ENCODE data around the gene PWWP2B. TPM values are rescaled to one million over a fixed set of nuclear protein-coding genes. Genes with fewer than 3 reads are reported as not detected.

The PWWP2B gene
- total RNA-seq, 6 experiments from 2014 or later = 3.0 to 12.2 (median 5.1) TPM

DNA sequence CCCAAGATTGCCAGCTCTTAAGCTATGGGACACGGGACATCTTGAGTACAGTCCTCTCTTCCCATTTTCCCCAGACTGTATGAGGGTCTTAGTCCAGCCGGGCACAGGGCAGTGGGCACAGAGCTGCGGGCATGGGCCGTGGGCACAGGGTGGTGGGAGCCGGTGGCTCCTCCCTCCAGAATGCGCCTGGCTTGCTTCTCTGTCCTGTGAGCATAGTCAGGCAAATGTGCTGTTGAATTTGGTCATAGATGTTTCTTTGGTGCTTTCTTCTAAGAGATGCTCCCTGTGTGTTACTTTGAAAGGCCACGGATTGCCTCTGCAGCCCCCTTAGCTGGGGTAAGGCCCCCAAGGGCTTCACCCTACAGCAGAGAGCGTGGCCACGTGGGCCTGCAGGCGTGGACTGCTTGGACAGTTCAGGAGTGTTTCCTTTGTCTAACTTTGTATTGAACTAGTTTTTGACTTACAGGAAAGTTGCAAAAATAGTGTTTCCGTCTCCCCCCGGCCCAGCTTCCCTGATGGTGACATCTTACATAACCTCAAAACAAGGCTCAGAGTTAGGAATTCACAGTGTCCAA lies 40.3 kb upstream of the PWWP2B start:
- no peak overlapping the region for H3K4me3 ChIP-seq
- H3K27ac ChIP-seq = no peak overlapping the region
- no peaks in the 10 kb centered on the region for H3K4me1 ChIP-seq
- intact Hi-C loops (cut with DNase I) = no loop called here
- H3K27me3 ChIP-seq = no peaks in the 10 kb centered on the region
- no peaks in the 10 kb centered on the region for H3K9me3 ChIP-seq
- ATAC-seq (no peak), DNase-seq (no peak)
- no peaks in the 10 kb centered on the region for H3K36me3 ChIP-seq
- TF ChIP-seq CTCF (IDR thresholded peaks at IDR 0.05) (no peak), POLR2A (IDR thresholded peaks at IDR 0.05) (no peak)
- 94% methylated on average over 7 of the region's 12 CpGs for WGBS (ENCODE audit: insufficient coverage, low coverage, low lambda C conversion rate, missing lambda C conversion rate)

- no peak for DNase-seq
- 91% methylated on average over 10 of the region's 15 CpGs for WGBS (ENCODE audit: insufficient coverage, low coverage, low lambda C conversion rate, missing lambda C conversion rate)
- no peak overlapping the region for H3K27ac ChIP-seq
- no peak overlapping the region for H3K4me3 ChIP-seq
- no peak for ATAC-seq
- H3K4me1 ChIP-seq = no peaks in the 10 kb centered on the region
- intact Hi-C loops (cut with DNase I) = no loop called here
- H3K27me3 ChIP-seq = no peaks in the 10 kb centered on the region
- TF ChIP-seq POLR2A (IDR thresholded peaks at IDR 0.05) = no peak
- H3K9me3 ChIP-seq = no peaks in the 10 kb centered on the region
- no peaks in the 10 kb centered on the region for H3K36me3 ChIP-seq
Observed at GRCh38 chr10:132357286-132358058, 39.5 kb upstream of the PWWP2B start.

DNA sequence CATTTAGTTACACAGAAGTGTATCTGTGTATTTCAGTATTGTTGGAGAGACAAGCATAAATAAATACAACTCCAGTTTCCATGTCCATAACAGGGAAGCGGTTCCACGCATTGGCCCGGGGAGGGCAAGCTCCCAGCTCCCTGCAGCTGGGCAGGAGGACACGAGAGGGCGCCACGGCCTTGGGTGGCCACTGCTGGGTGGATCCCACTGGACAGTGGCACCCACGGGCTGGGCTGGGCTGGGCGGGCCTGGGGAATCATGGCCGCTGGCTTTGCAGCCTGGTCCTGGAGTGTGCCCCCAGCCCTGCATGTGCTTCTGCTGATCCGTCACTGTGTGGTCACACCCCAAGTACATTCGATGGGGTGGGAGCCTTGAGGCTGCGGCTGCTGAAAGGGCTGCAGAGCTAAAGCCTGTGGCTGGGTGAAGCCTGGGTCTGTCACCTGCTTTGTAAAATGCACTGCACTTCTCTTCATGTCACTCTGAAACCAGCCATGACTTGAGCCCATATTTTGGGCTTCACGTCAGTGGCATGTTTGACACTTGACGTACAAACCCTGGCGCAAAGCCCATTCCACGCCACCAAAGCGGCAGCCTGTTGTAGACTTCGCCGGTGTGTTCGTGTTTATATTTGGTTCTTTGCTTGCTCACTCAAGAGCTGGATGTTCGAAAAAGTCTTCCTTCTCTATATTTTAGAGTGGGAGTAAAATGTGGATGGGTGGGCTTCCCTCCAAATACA lies 37.5 kb upstream of the PWWP2B start:
- no peak for ATAC-seq
- WGBS (ENCODE audit: insufficient coverage, low coverage, low lambda C conversion rate, missing lambda C conversion rate) = 73% methylated on average over 8 of the region's 21 CpGs
- intact Hi-C loops (cut with DNase I) = no loop called here

DNA sequence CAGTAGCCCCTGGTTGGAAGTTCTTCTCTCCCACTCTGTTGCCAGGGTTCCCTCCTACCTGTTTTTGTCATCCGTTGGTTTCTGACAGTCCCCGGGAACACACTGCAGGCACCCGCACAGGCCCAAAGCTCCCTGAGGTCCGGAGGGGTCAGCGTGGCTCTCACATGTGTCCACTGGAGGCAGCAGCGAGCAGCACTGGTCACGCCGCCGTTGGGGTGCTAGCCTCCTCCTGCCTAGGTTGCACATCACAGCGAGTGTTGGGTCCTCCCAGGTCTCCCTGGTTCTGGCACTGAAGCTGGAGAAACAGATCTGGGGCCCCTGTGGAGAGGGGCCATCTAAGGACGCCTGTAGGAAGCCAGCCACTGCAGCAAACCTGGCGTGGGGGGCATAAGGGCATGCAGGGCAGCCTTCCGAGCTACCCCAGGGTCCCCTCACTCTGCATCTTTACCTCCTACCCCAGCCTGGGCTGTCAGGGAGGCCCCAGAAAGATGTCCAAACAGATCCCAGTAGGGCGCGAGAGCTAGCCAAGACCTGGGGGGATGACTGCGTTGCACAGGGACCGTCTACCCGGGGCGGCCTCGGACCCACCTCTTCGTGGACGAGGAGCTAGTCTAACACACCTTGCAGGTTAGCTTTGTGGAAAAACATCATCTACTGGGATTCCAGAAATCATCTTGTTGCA lies 36.1 kb upstream of the PWWP2B start:
- peaks cover 0 to 2% (median 0%) of the 10 kb centered on the region in 4 donors for H3K36me3 ChIP-seq
- H3K4me1 ChIP-seq = no peaks in the 10 kb centered on the region
- no peak overlapping the region for H3K27ac ChIP-seq
- intact Hi-C loops (cut with DNase I) = no loop called here
- H3K27me3 ChIP-seq = no peaks in the 10 kb centered on the region
- TF ChIP-seq POLR2A (IDR thresholded peaks at IDR 0.05) (no peak), CTCF (IDR thresholded peaks at IDR 0.05) (peak; percentile 14 to 55 (median 47))
- ATAC-seq (peak; percentile 39 to 69 (median 52)), DNase-seq (peak in 1 of 3 donors; percentile 54)
- H3K4me3 ChIP-seq = no peak overlapping the region
- no peaks in the 10 kb centered on the region for H3K9me3 ChIP-seq
- 44% methylated on average over 6 of the region's 22 CpGs for WGBS (ENCODE audit: insufficient coverage, low coverage, low lambda C conversion rate, missing lambda C conversion rate)

More for the DNA sequence above, 37.5 kb upstream of the PWWP2B start:
- no peak for DNase-seq
- Histone ChIP-seq H3K4me3 (no peak overlapping the region), H3K27ac (no peak overlapping the region), H3K36me3 (no peaks in the 10 kb centered on the region), H3K9me3 (no peaks in the 10 kb centered on the region), H3K27me3 (no peaks in the 10 kb centered on the region), H3K4me1 (no peaks in the 10 kb centered on the region)
- TF ChIP-seq CTCF (IDR thresholded peaks at IDR 0.05) = no peak
- no peak for TF ChIP-seq POLR2A (IDR thresholded peaks at IDR 0.05)
